ENCODE results near the gene EDARADD.
"Not testable (repeated sequence)": the region's sequence is repeated elsewhere in the genome, so short reads cannot be mapped to it uniquely, and the experiment has no call there.

The EDARADD gene

DNA sequence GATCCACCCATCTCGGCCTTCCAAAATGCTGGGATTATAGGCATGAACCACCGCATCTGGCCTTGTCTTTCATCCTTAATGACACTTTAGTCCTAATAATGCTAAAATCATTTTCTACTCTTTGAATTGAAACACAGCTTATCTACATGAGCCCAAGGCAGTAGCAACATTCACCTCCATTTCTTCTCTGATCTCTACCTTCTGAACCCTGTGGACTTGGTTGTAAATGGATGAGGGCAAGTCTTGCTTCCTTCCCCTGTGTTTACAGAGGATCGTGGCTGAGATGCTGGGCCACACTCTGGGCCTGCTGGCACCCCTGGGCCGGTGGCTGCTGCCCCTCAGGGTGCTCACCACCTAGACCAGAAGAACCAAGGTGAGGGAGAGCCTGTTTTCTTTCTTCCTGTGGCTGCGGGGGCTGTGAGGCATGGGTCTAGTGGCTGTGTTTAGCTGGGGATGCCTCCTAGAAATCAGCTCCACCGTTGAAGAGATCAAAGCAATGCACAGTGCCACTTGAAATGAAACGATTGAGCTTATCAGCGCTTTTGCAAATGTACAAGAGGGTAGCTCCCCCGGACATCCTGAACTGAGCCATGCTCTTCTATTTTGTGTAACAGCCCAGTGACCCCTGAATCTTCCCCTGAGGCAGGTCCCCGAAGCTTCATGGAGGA is 97.5 kb downstream of the EDARADD start:
- DNase-seq, result no peak

DNA sequence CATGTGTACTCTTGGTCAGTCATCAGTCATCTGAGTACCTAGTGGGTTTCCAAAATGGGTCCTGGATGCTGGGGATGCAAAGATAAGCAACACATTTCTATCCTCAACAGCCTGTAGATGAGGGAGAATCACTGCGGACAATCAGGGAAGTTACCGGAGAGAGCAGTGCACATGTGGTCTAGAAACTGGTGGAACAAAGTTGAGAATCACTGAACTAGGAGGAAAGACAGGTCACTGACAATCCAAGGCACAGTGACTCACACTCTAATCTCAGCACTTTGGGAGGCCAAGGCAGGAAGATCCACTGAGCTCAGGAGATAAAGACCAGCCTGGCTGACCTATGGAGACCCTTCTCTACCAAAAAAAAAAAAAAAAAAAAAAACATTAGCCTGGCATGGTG is 98.3 kb downstream of the EDARADD start:
- DNase-seq, result no peak

DNA sequence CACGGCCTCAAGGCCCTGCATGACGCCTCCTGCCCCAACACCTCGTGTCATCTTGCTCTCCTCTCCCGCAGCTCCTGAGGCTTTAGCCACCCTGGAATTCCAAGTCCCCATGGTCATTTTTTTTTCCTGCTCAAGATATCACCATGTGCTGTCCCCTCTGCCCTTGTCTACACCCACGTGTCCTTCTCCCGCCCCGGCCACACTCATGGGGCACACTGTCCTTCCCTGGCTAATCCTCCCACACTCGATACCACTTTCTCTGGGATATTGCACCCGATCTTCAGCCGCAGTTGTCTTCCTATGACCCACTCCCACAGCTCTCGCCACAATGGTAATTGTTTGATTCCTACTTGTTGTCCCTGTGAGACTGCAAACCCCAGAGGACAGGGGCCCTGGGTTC is 100.0 kb downstream of the EDARADD start:
- DNase-seq, result no peak

DNA sequence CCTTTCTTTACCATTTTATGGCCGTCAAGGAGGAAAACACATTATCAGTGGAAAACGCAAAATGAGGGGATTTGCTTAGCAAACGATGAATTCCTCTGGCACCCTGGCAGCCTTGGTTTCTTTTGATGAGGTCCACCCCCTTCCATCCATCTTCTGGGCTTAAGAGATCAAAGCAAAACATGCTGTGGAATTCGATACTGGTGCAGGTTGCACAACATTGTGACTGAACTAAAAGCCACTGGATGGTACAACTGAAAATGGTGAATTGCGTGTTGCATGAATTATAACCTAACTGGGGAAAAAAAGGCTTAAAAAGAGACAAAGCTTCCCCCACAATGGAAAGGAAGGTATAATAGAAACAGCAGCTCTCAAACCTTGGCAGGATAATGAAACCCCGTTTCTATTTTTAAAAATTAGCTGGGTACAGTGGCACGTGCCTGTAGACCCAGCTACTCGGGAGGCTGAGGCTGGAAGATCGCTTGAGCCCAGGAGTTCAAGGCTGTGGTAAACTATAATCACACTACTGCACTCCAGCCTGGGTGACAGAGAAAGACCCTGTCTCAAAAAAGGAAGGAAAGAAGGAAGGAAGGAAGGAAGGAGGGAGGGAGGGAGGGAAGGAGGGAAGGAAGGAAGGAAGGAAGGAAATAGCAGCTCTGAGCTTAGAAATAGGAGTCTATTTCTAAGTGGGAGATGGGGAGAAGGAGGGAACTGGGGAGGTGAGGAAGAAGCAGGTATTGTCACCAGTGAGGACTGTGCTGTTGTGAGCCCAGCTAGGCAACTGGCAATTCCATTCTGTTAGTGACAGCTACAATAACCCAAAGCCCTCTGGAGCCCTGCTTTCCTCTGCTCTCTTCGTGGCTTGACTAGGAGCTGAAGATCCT is 100.7 kb downstream of the EDARADD start:
- no peak for DNase-seq

DNA sequence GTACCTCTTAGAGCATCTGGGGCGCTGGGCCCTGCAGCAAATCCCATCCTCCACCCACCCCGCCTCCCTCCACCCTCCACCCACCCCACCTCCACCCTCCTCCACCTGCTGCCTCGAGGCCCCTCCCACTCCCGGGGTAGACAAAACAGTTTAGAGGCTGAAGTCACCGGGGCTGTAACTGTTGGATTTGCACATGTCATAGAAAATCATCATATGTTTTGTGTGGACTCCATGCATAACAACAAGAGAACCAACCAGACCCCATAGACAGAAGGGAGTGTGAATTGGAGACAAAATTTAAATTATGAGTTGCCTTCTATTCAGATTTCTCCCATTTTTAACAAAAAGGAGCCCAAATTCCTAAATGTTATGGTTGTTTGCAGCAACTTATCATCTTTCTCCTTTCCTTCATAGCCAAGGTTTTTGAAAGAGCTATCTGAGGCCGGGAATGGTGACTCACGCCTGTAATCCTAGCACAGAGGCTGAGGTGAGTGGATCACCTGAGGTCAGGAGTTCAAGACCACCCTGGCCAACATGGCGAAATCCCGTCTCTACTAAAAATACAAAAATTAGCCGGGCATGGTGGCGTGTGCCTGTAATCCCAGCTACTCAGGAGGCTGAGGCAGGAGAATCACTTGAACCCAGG is 101.5 kb downstream of the EDARADD start:
- no peak for DNase-seq

DNA sequence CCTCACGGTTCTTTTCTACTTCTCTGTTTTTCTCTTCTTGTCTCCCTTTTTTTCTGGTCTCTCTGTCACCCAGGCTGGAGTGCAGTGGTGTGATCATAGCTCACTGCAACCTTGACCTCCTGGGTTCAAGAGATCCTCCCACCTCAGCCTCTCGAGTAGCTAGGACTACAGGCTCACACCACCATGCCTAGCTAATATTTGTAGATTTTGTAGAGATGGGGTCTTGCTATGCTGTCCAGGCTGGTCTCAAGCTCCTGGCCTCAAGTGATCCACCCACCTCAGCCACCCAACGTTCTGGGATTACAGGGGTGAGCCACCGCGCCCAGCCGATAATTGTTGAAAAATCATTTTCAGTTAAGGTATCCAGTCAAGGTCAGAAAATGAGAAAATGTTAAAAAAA is 103.8 kb downstream of the EDARADD start:
- no peak for DNase-seq

DNA sequence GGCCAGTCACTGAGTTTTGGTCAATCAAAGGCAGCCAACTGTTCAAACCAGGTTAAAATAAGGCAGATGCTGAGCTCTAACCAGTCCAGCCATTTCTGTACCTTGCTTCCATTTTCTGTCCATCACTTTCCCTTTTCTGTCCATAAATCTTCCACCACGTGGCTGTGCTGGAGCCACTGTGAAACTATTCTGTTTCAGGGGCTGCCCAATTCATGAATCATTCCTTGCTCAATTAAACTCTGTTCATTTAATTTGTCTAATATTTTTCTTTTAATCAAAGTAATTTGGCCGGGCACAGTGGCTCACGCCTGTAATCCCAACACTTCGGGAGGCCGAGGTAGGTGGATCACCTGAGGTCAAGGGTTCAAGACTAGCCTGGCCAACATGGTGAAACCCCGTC is 107.0 kb downstream of the EDARADD start:
- no peak for DNase-seq

DNA sequence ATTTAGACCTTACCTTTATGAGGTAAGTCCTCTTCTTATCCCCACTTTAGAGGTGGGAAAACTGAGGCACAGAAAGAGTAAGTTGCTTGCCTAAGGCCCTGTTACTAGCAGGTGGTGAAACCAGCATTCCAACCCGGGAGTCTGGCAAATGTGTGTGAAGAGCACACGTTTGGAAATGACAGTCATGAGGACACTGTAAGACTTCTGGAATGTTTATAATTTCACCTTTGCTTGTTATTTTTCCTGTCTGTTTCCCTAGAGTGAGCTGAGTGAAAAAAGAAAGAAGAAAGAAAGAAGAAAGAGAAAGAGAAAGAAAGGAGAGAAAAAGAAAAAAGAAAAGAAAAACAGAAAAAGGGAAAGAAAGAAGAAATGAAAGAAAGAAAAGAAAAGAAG is 108.5 kb downstream of the EDARADD start:
- no peak for DNase-seq

DNA sequence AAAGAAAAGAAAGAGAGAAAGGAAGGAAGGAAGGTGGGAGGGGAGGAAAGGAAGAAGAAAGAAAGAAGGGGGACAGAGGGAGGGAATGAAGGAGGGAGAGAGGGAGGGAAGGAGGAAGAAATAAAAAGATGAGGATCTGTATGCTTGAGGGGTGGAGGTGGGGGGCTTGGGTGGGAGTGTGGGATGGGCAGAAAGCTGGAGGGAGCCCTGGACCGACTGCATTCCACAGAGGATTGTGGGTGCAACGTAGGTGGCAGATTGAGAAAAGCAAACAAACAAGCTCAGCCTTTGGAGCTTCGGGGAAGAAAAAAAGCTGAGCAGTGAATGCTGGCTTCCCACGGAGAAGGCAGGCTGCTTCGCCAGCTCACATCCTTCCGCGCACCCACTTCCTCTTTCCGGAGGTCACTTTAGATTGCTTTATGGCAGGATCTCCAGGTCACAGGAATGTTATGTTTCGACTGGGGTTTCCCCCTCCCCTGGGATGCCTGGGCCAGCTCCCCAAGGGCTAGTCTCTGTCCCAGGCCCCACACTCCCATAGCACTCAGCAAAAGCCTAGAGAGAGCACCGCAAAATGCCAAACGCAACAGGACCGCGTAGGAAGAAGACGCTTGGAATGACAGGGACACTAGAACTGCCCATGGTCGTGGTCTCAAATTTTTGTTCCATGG is 109.0 kb downstream of the EDARADD start:
- DNase-seq, result no peak

DNA sequence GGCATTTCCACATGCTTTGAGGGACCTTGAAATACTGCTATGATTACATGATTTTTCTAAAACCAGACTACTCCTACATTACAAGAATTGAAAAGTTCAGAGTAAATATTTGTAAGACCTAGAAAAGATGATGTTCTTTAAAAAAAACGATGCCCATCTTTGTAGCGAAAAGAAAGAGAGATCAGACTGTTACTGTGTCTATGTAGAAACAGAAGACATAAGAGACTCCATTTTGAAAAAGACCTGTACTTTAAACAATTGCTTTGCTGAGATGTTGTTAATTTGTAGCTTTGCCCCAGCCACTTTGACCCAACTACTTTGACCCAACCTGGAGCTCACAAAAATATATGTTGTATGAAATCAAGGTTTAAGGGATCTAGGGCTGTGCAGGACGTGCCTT is 110.3 kb downstream of the EDARADD start:
- not testable (repeated sequence) for DNase-seq

DNA sequence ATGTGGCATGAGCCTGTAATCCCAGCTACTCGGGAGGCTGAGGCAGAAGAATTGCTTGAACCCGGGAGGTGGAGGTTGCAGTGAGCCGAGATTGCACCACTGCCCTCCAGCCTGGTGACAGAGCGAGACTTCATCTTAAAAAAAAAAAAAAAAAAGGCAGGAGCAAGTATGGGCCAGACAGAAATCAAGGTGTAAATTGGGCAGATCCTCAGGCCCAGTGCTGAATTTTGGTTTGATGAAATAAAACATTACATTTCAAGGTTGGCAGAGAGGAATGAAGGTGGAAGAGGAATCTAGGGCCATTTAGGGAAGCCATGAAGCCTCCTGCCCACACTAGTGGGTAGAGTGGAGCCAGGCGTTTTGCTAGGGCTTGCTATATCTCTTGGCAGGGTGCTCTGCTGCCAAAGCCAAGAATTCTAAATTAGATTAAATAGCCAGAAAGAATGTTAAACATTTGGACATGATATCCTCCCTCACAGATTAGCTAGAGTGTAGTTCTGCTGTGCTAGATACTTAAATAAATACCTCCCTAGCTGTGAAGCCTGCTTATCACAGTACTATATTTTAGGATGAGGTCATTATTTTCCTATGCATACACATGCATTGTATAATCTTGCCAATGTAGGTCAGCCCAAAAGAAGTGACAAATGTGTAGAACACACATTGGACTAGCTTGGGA is 113.1 kb downstream of the EDARADD start:
- no peak for DNase-seq

DNA sequence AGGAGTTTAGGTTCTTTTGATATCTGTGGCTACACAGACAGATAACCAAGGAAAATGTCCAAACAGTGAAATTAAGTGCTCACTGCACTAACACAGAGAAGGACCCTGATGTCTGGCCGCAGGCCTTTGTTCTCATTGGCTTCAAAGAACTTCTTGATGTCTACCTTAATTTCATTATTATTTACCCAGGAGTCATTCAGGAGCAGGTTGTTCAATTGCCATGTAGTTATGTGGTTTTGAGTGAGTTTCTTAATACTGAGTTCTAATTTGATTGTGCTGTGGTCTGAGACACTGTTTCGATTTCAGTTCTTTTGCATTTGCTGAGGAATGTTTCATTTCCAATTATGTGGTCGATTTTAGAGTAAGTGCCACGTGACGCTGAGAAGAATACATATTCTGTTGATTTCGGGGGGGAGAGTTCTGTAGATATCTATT is 114.5 kb downstream of the EDARADD start:
- no peak for DNase-seq

DNA sequence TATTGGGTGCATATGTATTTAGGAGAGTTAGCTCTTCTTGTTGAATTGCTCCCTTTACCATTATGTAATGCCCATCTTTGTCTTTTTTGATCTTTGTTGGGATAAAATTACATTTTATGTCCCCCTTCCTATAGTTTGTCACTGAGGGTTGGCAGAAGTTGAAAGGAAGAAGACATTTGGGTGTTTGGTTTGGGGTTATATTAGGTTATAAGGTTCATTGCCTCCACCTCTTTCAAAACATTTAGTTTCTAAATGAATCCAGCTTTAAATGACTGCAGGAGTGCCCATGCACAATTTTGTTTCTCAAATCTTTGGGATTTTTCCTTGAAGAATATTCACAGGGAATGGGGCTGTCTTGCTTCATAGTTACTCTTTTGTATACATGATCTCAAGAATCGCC is 115.1 kb downstream of the EDARADD start:
- no peak for DNase-seq

DNA sequence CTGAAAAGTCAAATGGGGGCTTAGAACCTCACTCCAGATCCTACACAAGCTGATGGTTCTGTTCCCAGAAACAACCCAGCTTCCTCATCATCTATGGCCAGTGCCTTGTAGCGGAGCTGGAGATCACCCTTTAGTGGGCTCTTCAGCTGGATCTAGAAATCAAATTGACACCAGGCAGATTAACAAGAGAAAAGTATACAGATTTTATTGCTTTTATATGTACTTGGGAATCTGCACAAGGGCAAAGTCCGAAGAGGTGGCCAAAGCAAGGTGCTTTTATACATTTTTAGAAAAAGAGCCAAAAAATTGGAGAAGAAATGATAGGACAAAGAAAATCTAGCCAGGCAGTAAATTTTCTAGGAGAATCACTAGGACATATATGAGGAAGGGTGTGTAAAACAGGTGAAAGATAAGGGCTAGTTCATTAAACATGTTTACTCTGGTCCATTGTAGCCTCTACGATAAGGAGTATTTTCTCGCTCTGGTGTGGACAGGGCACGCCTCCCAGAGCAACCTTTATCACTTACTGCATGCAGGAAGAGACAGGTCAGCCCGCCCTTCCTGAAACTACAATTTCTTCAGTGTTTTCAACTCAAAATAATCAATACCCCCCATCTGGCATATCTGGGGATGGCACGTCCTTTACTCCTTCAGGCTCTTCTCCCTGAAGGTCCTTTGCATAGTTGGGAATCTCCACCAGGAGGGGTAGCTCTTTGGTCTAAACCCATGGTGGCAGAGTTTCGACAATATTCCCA is 115.7 kb downstream of the EDARADD start:
- DNase-seq, result no peak

DNA sequence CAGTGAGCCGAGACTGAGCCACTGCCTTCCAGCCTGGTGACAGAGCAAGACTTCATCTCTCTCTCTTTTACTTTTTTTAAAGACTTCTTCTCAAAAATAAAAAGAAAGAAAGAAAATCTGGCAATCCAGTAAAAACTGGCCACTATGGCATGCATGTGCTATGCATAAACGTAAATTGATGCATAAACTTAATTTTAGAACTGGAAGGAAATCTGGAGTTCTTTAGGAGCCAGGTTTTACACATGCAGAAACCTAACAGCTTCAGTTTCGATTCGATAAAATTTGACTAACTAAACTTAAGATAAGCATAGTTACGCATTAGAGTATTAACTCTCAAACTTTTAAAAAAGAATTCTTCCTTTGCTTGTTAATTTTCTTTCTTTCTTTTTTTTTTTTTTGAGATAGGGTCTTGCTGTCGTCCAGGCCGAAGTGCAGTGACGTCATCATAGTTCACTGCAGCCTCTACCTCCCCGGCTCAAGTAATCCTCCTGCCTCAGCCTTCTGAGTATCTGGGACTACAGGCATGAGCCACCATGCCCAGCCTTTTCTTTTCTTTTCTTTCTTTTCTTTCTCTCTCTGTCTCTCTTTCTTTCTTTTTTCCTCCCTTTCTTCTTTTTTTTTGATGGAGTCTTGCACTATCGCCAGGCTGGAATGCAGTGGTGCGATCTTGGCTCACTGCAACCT is 117.8 kb downstream of the EDARADD start:
- no peak for DNase-seq

DNA sequence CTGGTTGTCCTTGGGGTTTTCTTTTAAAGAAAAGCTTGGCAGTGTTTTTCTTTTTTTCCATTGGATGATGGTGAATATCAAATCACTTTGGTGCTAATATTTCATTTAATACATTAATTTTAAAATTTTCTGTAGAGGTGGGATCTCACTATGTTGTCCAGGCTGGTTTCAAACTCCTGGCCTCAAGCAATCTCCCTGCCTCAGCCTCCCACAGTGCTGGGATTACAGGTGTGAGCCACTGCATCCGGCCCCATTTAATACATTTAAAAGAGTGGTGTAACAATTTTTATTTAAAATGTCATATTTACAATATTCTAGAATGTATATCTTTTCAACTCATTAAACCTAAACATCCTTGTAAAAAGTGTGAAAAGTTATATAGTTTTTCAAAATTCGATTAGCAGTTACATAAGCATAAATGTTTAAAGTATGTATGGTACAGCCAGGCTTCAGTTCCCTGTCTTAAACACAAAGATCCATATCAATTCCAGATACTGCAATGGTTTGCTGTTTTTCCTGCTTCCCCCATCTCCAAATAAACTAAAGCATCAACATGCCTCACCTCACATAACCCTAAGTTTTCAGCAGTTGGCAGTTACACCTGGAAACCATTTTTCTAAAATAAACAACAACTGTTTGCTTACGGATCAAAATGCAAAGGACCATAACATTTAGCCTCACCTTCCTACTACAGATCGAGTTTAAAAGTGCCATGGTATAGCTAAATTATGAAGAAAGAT is 120.8 kb downstream of the EDARADD start:
- DNase-seq, result no peak

DNA sequence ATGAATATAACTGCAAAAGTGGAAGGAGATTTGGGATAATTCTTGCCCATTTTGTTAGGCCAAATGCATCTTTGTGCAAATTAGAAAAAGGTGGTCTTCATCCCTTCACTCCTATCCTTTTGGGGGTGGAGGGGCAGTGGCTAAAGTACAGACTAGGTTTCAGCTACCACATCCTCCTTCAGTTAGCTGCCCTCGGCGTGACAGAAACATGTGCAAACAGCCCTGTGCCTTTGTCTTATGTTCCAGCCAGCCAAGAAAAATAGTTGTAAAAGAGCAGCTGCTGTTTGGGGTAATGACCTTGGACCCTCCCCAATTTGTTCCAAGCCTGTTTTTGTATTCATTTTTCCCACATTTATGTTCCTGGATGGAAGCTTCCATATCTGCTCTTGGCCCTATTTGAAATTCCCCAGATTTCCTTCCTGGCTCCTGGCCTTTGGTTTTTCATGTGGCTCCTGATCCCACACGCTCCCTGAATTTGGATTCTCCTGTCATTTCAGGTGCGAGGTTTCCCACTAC is 121.4 kb downstream of the EDARADD start:
- no peak for DNase-seq

DNA sequence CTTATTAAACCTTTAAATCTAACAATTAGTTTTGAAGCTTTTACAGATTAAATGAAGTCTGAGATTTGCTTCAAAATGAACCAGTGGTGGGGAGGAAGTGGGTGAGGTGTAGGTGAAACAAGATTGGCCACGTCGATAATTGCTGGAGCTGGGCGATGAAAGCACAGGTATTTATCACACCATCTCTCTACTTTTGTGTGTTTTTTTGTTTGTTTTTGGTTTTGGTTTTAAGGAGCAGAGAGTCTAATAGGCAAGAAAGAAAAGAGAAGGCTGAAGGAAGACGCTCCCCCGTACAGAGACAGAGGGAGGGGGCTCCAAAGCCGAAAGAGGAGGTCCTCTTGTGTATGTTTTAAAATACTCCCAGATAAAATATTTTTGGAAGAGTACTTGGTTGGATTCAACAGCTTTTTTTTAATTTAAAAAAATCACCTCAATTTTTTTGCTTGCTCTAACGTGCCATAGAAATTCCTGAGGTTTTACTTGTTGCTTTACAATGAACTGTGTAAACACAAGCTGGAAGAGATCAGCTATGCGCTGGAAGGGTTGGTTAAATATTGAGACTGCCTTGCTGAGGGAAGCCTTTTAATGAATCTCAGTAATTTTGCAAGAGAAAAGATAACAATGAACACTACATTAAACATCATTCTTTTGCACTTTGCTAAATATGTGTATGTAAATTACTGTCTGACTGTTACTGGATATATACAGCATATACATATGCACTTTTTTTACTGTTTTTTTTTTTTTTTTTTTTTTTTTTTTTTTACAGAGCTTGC is 123.0 kb downstream of the EDARADD start:
- no peak for DNase-seq

DNA sequence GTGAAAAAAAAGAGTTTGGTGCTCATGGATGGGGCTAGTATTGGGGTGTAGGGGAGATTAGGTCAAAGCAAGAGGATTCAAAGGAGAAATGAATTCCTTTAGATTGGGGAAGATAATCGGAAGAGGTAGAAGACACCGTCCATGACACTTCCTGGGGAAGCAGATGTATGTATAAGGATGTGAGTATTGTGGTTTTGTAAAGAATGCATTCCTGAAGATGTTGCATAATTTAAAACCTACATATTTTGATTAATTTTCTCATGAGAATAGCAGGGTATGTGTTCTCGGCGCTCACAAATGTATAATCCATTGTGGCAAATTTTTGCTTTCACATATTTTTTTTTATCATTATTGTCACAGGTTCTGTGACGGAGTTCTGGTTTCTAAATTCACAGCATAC is 124.2 kb downstream of the EDARADD start:
- DNase-seq, result no peak
